SK-N-MC (cell line): ENCODE data around the gene PCK2.
A peak's percentile ranks its signal among the peaks of the same experiment; 100 is the strongest.

Experiments used
- DNase-seq: peaks from one replicate; pipeline ENCODE4 v3.0.0-alpha.2; 2011; ENCODE audit warnings: low read depth, low spot score
- H3K27ac ChIP-seq: fragments of 200-600 bp; sonication (generic); 2 replicates; pipeline ENCODE4 v1.5.1; 2016; ENCODE audit warnings: mixed run types
- H3K36me3 ChIP-seq: fragments of 200-600 bp; sonication (generic); 2 replicates; pipeline ENCODE4 v1.6.1; 2017; ENCODE audit warnings: antibody characterized with exemption, low read length, mixed read lengths; ENCODE audit not compliant: insufficient read depth
- H3K4me3 ChIP-seq: fragments of 200-600 bp; sonication (generic); 2 replicates; pipeline ENCODE4 v1.5.1; 2016
- H3K9ac ChIP-seq: fragments of 200-600 bp; sonication (generic); 2 replicates; pipeline ENCODE4 v1.8.0; 2017; ENCODE audit warnings: mixed run types, mixed read lengths; ENCODE audit not compliant: insufficient read length
- H3K9me3 ChIP-seq: fragments of 200-600 bp; sonication (generic); 2 replicates; pipeline ENCODE4 v1.6.1; 2017; ENCODE audit warnings: low read depth, mild to moderate bottlenecking, antibody characterized with exemption, low read length, moderate library complexity, mixed read lengths
- EZH2 ChIP-seq: fragments of 200-600 bp; sonication (generic); IDR thresholded peaks from one replicate; pipeline ENCODE4 v1.6.1; 2017; ENCODE audit warnings: antibody characterized with exemption
- FOXP2 ChIP-seq: optimal IDR thresholded peaks from 2 replicates; pipeline ENCODE3; 2011; ENCODE audit warnings: mild to moderate bottlenecking, moderate library complexity; ENCODE audit not compliant: insufficient read depth; ENCODE audit errors: extremely low read length, control extremely low read depth
- POLR2AphosphoS5 ChIP-seq: IDR thresholded peaks from 2 replicates; pipeline ENCODE4 v1.6.1; 2012; ENCODE audit warnings: mild to moderate bottlenecking, low read depth, low read length, borderline replicate concordance

The PCK2 gene

DNA sequence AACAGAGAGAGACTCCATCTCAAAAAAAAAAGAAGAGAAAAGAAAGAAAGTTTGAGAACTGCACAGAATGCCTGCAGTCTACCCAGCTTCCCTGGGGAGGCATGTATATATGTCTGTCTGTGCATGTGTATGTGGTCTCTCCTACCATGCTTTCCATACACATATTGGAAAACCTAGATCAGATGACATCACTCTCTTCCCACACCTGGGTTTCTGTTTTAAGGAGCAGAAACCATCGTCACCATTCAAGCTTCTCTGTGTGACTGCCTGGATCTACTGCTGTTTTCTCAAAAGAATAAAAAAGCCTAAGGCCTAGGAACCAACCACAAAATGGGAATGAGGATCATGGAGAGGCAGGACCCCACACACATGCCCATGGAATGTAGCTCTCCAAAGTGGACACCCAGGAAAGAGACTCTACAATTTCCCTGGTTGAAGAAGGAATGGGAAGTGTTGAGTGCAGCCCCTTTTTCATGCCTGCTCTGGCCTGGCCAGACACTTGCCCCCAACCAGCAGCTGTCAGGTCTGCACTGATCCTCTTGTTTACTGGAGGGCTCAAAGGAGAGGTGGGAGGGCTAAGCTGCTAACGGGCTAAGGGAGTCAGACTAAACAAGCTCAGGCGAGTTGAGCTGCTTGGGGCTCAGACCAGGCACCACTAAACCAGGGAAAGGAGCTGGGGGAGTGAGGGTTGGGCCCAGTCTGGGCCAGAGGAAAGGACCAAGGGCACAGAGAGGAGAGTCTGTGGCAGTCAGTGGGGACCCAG lies 7.7 kb upstream of the PCK2 start:
- no peak for DNase-seq

DNA sequence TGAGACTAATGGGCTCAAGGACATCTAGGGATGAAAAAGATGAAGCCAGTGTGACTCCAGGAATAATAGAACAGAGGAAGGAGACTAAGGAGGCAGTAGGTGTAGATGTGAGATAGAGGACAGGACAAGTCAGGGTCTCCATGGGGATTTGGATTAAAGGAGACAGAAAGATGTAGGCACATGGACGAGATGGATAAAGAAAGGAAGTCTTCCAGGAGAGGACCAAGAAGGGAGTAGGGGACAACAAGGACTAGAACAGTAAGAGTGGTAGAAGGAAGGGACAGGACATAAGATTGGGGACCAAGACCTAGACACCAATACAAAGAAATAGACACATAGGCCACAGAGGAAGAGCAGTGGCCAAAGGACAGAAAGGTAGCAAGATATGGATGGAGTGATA lies 7.1 kb upstream of the PCK2 start:
- no peak for DNase-seq
- no peak overlapping the region for H3K9ac ChIP-seq
- no peak overlapping the region for H3K27ac ChIP-seq
- H3K4me3 ChIP-seq = no peak overlapping the region
- H3K36me3 ChIP-seq = no peaks in the 10 kb centered on the region
- H3K9me3 ChIP-seq = no peaks in the 10 kb centered on the region
- TF ChIP-seq EZH2 (no peak), FOXP2 (no peak), POLR2AphosphoS5 (no peak)

More for the DNA sequence above, 7.7 kb upstream of the PCK2 start:
- Histone ChIP-seq H3K36me3 (no peaks in the 10 kb centered on the region), H3K4me3 (no peak overlapping the region), H3K9ac (no peak overlapping the region), H3K9me3 (no peaks in the 10 kb centered on the region), H3K27ac (no peak overlapping the region)
- TF ChIP-seq EZH2 (no peak), FOXP2 (no peak)

DNA sequence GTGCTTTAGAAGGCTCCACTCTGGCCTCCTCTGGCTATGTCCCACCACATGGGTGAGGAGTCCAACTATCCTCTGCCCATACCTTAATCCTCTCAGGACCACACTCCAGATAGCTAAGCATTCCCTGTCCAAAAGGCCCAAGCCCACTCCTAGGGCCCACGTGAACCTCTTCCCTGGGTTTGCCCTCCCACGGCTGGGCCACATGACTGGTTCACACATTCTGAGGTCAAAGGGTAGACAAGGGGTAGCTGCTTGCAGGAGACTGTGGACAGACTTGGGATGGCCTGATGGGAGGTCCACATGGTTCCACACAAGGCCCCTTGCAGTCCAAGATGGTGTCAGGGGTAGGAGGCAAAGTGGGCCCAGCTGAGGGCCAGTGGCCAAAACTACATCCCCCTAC lies 6.0 kb upstream of the PCK2 start:
- Histone ChIP-seq H3K4me3 (no peak overlapping the region), H3K27ac (no peak overlapping the region), H3K9ac (no peak overlapping the region), H3K36me3 (no peaks in the 10 kb centered on the region), H3K9me3 (no peaks in the 10 kb centered on the region)
- no peak for TF ChIP-seq EZH2
- TF ChIP-seq FOXP2 = no peak
- TF ChIP-seq POLR2AphosphoS5 = no peak
- DNase-seq = no peak

DNA sequence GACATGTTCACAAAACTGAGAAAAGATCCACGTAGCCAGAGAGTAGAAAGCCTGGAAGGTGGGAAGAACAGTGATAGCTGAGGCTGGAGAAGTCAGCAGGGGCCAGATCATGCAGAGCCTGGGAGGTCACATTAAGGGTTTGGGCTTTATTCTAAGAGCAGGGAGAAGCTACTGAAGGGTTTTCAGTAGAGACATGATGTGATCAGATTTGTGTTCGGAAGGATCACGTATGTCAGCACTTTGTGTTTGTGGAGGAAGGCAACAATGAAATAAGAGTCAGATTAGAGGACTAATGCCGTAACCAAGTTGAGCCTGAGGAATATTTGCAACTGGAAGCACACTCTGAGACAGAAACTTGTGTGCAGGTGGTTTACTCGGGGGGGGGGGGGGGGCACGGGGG lies 4.2 kb upstream of the PCK2 start:
- H3K27ac ChIP-seq = no peak overlapping the region
- no peak for DNase-seq
- no peaks in the 10 kb centered on the region for H3K9me3 ChIP-seq
- TF ChIP-seq EZH2 = no peak
- TF ChIP-seq FOXP2 = no peak
- no peak for TF ChIP-seq POLR2AphosphoS5
- H3K9ac ChIP-seq = no peak overlapping the region
- H3K4me3 ChIP-seq = no peak overlapping the region
- H3K36me3 ChIP-seq = no peaks in the 10 kb centered on the region

DNA sequence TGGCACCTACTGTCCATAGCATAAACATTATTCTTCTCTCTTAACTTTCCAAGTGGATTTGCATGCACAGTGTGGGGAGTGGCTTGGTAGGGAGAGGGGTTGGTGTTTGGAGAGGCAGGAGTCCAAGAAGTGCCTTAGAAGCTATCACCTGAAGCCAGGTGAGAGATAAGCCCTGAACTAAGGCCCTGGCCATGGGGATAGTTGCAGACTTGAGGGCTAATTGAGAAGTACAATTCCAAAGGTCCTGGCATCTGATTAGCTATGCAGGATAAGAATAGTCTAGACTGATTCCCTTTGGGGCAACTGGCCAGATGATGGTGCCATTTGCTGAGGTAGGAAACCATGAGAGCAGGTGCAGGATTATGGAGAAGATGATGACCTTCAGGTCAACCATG lies 2.0 kb upstream of the PCK2 start:
- Histone ChIP-seq H3K9ac (no peak overlapping the region), H3K36me3 (peaks cover 6% of the 10 kb centered on the region; the same call in 1 of the 2 replicates), H3K4me3 (no peak overlapping the region), H3K27ac (no peak overlapping the region), H3K9me3 (no peaks in the 10 kb centered on the region)
- TF ChIP-seq FOXP2 (no peak), POLR2AphosphoS5 (no peak), EZH2 (no peak)
- no peak for DNase-seq

DNA sequence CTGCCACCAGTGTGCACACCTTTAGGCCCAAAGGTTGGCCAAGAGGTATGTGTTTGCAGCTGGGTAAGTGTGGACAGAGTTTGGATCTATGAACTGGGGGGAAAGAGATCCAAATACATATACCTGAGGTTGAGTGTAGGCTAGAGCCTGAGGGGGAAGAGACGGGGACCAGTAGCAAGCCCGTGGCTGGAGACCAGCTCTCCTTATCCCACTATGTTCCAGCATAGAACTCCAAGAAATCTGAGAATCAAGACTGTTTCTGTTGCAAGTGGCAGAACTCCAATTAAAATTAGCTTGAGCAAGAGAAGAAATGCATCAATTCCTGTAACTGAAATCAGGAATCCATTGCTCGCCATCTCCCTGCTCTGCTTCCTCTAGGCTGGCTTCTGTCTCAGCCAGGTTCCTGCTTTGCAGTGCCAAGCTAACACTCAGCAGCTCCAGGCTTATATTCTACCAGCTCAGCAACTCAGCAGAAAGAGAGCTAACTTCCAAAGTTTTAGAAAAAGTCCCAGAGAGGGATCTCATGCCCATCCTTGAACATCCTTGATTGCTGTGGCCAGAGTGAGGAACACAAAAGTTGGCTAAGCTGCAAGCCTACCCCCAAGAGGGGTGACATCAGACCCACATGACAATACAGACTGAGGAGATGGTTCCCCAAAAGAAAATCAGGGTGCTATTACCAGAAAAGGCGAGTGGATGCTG lies 1.5 kb upstream of the PCK2 start:
- DNase-seq = no peak
- no peak overlapping the region for H3K9ac ChIP-seq
- peak overlapping the region; percentile 92; the same call in 1 of the 2 replicates for H3K27ac ChIP-seq

DNA sequence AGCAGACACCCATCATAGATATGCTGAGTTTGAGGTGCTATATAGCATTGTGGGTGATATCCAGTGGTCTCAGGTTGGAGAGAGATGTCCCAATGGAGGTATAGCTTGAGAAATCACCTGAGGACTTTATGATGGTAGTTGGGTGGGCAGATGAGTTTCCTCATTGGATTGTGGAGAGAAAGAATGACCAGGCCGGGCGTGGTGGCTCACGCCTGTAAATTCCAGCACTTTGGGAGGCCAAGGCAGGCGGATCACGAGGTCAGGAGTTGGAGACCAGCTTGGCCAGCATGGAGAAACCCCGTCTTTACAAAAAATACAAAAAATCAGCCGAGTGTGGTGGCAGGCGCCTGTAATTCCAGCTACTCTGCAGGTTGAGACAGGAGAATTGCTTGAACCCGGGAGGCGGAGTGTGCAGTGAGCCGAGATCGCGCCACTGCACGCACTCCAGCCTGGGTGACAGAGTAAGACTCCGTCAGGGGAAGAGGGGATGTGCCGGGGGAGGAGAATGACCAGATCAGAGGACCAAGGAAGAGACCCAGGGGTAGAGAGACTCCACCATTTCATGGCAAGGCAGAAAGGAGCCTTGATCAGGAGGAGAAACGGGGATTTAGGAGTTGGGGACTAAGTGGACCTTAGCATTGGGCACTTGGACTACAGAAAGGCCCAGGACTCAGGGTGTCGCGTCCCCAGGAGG lies 757 bp upstream of the PCK2 start:
- H3K9ac ChIP-seq = peak overlapping the region; percentile 99
- H3K27ac ChIP-seq = peak overlapping the region; percentile 92
- TF ChIP-seq FOXP2 (no peak), EZH2 (no peak), POLR2AphosphoS5 (no peak)
- no peak for DNase-seq
- H3K9me3 ChIP-seq = no peaks in the 10 kb centered on the region
- H3K4me3 ChIP-seq = peak overlapping the region; percentile 90
- peaks cover 10% of the 10 kb centered on the region; the same call in 1 of the 2 replicates for H3K36me3 ChIP-seq

More for the DNA sequence above, 1.5 kb upstream of the PCK2 start:
- Histone ChIP-seq H3K9me3 (no peaks in the 10 kb centered on the region), H3K4me3 (no peak overlapping the region), H3K36me3 (peaks cover 6% of the 10 kb centered on the region; the same call in 1 of the 2 replicates)
- TF ChIP-seq FOXP2 = no peak
- TF ChIP-seq EZH2 = no peak
- no peak for TF ChIP-seq POLR2AphosphoS5

DNA sequence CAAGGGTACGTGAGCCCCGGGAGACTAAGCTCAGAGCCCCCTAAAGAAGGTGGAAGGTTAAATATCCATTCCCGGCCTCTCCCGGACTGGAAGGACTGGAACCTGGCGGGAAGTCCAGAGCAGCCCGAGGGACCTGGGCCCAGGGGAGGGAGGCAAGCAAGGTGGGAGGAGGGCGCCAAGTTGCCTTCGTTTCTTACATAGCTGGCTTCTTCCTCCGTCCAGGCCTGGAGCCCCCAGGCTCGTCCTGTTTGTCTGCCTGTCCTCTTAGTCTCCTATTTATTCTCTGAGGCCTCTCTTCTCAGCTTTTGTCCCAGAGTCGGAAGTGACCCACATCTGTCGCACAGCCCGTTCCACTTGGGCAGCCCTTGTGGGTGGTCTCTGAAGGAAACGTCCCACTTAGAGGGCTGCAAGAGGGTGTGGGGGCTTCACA lies 745 bp downstream of the PCK2 start:
- no peaks in the 10 kb centered on the region for H3K9me3 ChIP-seq
- DNase-seq = no peak
- TF ChIP-seq EZH2 = no peak
- TF ChIP-seq FOXP2 = no peak
- TF ChIP-seq POLR2AphosphoS5 = no peak
- peaks cover 24% of the 10 kb centered on the region; the same call in 1 of the 2 replicates for H3K36me3 ChIP-seq
- H3K9ac ChIP-seq = peak overlapping the region; percentile 99
- peak overlapping the region; percentile 89; the same call in 1 of the 2 replicates for H3K27ac ChIP-seq
- H3K4me3 ChIP-seq = peak overlapping the region; percentile 90
